ENCODE measurements around the gene QTRT2.

QTRT2 gene

DNA sequence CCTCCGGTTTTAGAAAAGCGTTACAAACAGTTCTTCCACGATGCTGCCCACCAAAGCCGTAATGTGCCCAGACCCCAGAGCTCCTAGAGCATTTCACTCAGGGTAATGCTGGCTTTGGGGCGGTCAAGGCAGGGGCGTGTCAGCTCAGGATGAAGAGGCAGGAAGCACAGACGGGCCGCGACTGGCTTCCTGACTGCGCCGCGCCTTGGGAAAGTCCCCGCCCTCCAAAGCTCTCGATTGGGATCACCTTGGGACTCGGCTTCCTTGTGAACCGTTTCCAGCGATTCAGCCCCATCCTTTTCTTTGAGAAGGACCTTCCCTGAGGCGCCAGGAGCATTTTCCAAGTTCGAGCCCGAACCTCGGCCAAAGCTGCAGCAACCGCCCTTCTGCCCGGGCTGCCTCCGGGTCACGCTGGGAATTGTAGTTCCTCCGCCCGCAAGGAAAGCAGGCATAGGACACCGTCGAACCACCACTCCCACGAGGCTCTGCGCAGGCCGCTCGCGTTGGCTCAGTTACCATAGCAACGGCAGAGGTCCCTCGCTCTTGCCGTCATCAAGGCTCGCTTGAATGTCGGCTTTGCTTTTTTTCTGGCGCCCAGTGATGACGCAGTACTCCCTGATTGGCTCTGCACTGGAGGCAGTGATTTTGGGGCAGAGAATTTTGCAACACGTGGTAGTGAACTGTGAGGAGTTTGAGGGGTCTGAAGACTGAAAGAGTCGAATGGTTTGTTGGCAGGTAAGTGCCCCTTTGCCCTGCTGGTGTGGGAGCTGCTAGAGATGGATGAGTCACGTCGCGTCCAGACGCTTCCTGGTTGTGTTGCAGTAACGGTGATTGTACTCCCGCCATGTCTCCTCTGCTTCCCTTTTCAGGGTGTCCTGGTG is at the start of gene QTRT2, which contains the start of gene CCDC191:
TSS of gene QTRT2 (plus strand) at position 608 of the 881 bp plus-strand sequence. CDS start 8,521 bp downstream, outside the sequence.
TSS of gene CCDC191 (minus strand) at position 397 of the 881 bp plus-strand sequence. CDS start at position 337, 60 bp downstream.
- peak; percentile 91 for DNase-seq

DNA sequence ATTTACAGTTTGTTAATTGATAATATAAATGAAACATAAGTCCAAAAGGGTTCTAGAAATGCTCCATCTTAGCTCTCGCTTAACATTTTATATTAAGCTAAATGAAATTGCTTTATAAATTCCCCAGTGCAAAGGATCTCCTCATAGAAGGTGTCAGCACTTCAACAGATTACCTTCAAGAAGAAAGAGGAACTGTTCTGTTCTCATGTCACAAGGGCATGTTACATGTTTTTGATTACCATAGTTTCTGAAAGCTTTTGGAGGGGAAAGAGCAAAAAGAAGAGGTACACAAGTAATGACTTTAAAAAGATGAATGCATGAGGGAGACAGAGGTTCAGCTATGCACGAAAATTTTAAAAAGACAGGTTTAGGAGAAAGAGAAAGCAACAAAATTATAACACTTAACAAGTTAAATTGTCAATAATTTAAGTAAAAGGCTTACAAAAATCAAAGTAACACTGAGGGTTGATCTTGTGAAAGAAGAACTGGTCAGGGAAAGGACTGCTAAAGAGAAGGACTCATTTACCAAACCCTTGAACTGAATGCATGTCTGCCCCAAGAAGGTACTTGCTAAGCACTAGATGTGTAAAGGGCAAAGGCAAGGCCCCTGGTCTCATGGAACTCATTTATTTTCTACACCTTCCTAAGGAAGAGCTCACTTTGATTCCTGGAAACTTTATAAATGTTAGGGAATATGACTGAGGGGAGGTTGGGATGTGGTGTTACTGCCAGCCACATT is 45.3 kb upstream of the QTRT2 start:
- DNase-seq = no peak

DNA sequence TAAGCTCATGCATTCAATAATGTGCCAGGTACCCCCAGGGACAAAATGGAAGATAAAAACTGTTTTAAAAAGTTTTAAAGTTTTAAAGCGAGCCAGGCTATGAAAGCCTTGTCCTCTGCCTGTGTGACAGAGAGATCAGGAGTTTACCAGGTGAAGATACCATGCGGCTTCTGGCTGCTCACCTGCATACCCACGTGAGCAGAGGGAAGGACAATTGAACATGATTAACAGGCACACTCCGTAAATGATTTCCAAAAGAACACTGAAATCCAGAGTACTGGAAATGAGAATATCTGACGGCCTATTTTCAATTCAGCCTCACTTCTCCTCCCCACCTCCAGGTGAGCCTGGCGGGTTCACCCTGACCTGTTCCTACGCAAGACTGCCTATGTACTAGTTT is 42.3 kb upstream of the QTRT2 start:
- DNase-seq = no peak

DNA sequence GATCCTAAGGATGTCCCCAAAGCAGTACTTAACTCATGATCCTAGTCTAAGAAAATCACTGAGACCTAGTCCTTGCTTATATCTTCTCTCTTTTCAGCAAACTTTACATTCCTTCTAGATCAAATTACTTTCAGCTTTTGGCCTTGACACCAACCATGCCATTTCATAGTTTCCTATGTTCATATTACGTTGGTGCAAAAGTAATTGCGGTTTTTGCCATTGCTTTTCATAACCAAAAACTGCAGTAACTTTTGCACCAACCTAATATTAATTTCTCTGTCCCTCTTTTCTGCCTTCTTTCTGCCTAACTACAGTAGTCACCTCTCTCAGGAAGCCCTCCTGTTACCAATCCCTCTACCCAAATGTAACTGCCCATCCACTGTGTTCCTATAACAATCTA is 37.1 kb upstream of the QTRT2 start:
- DNase-seq = no peak

DNA sequence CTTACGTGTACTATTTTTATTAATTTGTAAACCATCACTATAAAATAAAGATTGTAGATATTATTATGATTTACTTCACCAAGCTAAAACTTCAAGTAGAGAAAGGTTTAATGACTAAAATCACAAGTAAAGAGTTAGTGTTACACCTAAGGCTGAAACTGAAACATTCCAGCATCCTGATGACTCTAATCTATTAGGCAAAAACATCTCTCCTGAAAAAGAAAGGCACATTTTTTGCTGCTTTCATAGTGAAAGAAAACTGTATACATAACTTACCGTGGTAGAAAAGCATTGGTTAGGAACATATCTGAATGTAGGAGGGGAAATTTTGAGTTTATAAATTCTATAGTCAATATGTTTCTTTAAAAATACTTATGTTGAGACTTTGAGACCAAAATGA is 35.6 kb upstream of the QTRT2 start:
- no peak for DNase-seq

DNA sequence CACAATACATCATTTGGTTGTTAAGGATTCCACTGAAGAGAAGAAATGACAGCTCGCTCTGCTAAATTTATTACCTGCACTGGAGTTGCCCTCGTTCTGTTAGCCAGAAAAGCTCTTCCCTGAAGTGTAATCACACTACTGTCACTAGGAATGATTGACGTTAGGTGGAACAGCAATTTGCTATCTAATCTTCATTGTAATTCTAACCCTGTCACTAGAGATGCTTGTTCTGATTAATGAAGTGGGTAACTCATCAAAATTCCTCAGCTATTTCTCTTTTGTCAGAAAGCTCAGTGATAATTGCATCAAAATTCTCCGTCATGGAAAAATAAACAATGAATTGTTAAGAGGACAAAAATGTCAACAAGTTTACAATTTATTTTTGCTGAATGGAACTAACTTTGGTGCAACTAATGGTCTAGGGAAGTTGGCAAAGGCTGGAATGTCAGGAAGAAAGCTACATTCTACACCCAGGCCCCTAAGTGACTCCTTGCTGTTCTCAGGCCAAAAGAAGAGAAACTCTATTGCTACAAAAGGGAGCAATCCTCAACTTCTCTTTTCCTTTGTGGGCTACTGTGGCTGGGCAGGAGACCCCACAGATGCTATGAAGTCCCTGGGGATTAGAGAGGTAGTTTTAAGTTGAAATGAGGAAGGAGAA is 34.3 kb upstream of the QTRT2 start:
- no peak for DNase-seq

DNA sequence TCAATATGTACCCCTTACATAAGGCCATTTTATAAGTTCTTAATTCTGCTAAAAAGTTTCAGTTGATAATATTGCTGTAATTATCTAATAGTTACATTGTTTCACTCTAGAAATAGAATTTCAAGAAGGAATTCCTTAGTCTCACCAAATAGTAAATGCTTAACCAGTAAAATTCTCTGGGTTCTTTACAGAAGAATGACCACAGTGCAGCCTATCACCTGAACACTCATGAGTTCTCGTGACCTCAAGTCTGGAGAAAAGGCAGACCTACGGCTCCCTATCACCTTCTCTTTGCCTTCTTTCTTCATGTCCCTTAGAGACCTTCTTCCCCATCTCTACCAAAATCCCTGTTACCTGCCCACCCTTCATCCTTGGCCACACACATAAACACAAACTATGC is 31.1 kb upstream of the QTRT2 start:
- DNase-seq = no peak

DNA sequence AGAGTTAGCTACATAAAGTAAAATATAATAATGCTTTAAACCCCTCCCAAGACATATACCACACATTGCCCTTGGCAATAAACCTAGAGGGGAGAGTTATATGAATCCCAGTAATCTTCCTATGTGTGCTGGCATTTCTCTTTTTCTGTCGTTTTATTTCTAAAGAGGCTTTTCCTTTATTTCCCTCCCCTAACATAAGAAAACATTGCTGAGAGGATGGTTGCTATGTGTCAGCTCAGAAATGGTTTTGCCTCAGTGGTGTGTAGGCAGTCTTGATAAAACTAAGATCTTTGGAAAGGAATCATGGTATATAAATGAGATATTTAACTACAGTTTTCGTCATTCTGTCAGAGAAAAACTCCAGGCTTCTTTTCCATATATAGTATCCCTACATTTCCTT is 30.2 kb upstream of the QTRT2 start:
- DNase-seq = no peak

DNA sequence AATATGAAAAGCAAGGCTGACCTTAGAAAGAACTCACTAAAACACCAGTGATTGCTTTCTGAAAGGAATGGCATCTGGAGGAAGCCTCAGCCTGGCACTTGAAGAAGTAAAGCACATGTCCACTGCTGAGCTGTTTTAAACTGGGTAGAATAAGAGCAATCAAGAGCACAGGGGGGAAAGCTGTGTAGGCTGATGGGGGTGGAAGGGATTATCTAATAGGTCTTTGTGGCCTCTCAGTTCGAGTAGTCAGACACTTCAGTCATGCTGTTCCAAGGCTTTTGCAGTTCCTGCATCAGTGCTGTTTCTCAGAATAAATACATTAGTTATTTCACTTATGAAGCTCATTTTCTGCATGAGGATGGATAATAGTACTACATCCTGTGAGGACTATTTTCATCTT is 22.8 kb upstream of the QTRT2 start:
- no peak for DNase-seq

DNA sequence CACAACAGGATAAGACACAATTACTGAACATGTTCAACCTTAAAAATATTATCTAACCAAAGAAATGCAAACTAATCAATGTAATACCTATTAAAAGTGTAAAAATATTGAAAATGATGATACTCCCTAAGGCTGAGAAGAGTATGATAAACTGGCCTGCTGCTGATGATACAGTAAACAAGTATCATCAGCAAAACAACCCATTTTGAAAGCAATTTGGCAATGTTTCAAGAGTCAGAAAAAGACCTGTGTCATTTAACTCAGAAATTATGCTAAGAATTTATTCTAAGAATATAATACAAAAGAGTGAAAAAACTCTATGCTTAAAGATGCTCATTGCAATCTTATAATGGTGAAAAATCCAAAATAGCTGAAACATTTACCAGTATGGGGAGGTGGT is 22.3 kb upstream of the QTRT2 start:
- no peak for DNase-seq

DNA sequence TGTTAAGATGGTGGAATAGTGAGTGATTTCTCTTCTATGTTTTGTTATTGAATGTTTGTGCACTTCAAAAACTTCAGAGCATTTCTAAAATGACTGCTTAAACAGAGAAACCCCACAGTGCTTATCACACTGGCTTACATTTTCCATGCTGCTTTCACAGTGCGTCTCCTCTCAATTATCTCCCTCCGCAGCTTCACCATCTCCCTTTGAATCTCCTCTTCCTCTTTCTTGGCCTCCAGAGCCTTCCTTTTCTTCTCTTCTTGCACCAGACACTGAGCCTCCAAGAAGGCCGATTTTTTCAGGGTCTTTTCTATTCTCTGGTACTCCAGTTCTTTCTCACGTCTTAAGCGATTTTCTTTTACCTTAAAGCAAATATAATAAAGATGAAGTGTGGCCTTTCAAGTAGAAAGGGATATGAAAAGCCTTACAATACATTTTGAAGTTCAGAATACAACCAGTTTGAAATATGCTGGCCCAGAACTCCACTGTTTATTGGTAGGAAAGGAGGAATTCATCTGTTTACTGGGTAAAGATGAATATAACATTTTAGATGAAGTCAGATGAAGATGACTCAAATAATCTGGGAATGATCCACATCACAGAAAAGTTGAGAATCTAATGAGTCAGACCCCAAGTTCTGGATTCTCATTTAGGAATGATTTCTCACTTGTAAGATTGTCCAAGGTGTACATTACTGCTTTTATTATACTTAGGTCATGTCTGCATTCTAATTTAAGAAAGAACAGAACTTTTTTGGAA is 21.6 kb upstream of the QTRT2 start:
- no peak for DNase-seq

DNA sequence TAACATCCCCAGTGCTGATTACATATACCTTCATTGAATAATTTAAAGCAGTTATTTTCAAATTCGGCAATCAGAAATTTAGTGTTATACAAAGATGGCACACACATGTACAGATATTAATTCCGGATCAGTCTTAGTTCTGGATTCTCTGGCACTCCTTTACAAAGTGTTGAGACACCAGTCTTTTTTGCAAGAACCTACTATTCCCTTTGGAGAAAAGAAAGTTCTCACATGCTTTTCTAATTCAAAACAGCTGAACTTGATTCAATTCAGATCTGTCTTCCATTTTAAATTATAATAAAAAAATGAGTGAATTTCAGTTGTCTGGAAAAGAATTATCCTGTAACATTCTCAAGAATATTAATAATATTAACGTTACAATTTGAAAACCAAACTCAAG is 20.6 kb upstream of the QTRT2 start:
- no peak for DNase-seq

DNA sequence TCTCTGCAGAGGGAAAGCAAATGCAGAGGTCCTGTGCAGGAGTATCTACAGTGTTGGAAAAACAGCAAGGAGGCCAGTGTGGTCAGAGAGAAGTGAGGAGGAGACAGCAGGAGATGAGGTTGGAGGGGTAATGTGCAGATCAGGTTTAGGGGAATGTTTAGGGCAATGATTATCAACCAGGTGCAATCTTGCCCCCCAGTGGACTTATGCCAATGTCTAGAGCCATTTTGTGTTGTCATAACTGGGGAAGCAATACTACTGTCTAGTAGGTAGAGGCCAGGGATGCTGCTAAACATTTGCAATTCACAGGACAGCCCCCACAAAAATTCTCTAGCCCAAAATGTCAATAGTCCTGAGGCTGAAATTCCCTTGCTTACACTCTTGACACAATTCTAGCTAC is 13.3 kb upstream of the QTRT2 start:
- DNase-seq = no peak

DNA sequence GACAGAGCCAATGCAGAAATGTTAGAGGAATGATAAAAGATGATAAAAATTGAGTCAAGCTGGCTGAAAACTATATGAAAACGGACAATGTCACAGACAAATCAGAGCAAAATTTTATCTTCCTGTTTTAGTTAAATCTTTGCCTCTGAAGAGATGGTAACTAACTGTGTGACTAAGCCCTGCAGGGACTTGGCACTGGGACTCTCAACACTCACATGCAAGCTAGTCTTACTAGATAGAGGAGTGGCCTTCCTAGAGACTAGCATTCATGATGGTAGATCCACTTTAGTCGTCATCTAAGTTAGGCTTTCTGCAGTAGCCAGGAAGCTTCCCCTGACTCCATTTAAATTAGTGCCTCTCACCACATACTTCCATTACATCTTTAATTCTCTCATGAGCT is 4.3 kb upstream of the QTRT2 start:
- DNase-seq = no peak

DNA sequence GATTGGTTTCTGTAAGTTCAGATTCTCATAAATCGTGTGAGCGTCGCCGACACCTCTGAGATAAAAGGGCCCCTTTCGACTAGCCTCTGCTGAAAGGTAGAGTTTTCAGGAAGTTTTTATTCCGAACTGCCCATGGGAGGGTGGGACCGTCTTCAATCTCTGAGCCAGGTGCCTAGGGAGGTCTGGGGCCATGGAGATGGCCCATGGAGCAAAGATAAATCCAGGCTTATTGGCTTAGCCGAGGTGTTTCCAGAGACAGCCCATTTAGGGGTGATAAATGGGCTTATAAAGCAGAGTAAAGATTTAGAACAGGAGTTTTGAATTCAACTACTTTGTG is 442 bp downstream of the QTRT2 start:
- no peak for DNase-seq

DNA sequence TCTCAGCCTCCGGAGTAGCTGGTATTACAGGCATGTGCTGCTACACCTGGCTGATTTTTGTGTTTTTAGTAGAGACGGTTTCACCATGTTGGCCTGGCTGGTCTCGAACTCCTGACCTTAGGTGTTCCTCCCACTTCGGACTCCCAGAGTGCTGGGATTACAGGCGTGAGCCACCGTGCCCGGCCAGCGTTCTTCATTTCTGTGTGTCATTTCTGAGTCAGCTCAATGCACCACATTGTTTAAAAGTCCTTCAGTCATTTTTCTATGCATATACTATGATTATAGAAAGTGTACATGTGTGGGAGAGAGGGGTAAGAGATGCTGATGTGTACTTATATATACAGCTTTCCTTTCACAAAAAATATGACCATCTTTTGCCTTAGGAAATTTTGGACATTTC is 2.1 kb downstream of the QTRT2 start:
- no peak for DNase-seq

DNA sequence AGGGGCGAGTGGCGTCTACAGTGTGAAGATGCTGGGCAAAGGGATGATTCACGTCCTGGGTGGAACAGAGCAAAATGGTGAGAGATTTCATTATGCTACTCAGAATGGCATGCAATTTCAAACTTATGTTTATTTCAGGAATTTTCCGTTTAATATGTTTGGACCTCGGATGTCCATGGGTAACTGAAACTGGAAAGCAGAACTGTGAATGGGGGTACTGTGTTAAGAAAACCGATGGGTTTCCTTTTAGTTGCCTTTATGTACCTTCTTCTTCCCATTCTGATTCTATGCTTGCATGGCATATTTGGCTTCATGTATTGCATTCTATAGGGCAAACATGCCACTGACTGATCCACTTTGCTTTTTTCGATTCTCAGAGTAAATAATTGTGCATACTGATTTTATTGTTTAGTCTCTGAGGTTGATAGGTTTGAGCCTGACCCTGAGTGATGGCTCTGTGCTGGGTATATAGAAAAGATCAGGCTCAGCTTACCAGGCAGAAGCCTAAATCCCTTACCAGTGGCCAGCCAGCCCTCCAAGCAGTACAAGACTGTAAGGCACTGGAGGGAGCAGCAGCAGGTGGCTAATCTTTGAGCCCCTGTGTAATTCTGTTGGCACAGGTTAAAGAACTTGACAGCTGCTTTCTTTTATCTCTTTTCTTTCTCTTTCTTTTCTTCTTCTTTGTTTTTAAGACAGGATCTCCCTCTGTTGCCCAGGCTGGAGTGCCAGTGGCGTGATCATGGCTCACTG is 4.5 kb downstream of the QTRT2 start:
- no peak for DNase-seq

DNA sequence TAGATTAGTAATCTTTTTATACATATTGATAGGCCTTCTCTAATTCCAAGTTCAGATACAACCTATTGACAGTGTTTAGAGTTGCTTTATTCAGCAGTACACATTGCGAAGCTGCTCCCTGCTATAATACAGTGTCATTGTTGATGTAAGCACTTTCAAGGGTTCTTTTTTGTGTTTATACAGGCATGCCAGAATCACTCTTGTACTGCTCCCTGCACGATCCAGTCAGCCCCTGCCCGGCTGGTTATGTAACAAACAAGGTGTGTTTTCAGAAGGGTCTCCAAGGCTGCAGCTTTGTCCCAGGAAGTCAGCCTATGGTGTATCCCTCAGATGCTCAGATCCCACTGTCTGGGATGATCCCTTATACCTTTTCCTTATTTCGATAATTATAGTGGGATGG is 11.3 kb downstream of the QTRT2 start:
- DNase-seq = no peak

DNA sequence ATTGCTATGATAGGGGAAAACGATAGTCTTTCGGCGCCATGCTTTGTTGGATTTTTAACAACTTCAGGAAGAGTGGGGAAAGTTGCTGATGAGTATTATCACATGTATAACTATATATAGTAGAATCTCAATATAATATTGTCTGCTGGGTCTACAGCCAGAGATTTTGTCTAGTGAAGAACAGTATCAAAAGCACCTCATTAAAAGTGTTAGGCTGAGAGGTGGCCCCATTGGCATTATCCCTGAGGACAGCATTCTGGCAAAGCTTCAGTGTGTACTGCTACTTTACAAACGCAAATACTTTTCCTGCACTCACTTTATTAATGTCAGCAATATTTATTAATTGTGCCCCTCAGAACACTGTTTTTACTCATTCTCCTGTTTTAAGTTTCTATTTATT is 11.8 kb downstream of the QTRT2 start:
- no peak for DNase-seq

DNA sequence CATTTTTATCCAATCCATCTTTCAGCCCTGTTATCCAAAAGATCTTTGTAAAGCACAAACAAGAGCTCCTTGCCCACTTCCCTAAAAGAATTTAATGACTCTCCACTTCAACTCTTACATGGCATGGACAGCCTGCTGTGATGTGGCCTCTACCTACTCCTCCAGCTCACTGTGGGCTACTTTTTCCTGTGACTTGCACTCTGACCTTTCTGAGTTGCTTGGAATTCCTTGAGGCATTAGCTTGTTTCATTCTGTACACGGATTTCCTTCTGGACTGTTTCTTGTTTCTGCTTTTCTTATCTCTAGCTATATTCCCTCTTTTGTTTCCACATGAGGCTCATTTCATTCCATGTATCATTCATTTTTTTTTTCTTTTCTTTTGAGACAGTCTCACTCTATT is 15.2 kb downstream of the QTRT2 start:
- DNase-seq = no peak

DNA sequence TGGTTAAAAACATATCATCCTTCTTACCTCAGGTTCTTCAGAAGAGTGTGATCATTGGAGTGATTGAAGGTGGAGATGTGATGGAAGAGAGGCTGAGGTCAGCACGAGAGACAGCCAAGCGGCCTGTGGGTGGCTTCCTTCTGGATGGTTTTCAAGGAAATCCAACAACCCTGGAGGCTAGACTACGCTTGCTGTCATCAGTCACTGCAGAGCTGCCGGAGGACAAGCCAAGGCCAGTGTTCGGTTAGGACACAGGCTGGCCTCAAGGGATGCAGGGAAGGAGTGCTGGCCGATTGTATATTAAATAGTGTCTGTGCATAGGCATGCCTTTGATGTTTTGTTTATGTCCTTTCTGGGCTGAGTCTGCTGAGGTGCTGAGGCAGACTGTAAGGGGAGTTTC is 20.2 kb downstream of the QTRT2 start:
- no peak for DNase-seq

DNA sequence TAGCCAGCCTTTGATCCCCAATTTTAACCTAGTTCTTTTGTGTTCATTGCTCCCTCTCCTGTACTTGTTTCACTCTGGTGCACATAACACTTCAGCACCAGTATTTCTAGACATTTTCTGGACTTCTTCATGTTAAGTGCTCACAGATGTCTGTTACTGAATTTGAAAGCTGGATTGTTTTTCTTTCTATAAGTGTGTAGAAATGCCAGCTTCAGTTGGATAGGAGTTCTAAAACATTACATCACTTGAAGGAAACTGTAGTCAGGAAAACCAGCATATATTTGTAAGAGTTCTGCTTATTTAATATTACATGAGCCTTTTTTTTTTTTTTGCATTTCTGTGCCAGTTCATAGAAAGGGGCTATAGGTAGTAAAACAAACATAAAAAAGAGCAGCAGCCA is 21.6 kb downstream of the QTRT2 start:
- no peak for DNase-seq
